ENCODE measurements around the gene RAP2A.

Gene RAP2A

GRCh38 chr13:97464561-97464960, 30.6 kb downstream of the RAP2A start:
- peak; percentile 26 for DNase-seq (ENCODE audit: low read depth)
- H3K4me3 ChIP-seq (ENCODE audit: low read length) = no peak overlapping the region
- TF ChIP-seq, protein P1, sequence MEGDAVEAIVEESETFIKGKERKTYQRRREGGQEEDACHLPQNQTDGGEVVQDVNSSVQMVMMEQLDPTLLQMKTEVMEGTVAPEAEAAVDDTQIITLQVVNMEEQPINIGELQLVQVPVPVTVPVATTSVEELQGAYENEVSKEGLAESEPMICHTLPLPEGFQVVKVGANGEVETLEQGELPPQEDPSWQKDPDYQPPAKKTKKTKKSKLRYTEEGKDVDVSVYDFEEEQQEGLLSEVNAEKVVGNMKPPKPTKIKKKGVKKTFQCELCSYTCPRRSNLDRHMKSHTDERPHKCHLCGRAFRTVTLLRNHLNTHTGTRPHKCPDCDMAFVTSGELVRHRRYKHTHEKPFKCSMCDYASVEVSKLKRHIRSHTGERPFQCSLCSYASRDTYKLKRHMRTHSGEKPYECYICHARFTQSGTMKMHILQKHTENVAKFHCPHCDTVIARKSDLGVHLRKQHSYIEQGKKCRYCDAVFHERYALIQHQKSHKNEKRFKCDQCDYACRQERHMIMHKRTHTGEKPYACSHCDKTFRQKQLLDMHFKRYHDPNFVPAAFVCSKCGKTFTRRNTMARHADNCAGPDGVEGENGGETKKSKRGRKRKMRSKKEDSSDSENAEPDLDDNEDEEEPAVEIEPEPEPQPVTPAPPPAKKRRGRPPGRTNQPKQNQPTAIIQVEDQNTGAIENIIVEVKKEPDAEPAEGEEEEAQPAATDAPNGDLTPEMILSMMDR (conservative IDR thresholded peaks at IDR 0.05; ENCODE audit: low read length) = no peak

- TF ChIP-seq, protein P1 (conservative IDR thresholded peaks at IDR 0.05; ENCODE audit: low read length) = no peak
- no peak for DNase-seq (ENCODE audit: low read depth)
- H3K4me3 ChIP-seq (ENCODE audit: low read length) = no peak overlapping the region
Measured at GRCh38 chr13:97466722-97467121, 32.8 kb downstream of the RAP2A start.

DNA sequence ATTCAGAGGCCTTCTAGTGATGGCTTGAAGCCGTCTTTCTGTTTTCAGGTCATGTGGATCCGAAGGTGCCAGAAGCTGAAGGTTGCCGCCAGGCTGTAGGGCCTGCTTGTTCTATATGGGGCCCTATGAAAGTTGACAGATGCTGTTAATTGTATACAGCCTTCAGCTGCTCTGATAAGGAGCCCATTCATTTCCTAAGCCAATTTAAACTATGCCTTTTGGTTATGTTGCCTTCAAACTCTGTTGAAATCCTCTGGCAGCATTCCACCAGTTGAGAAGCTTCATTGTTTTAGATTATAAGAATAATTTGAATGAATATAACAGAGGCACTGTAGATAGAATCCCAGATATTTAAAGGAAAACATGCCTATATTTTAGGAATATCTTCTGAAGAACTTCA, 34.4 kb downstream of the RAP2A start:
- DNase-seq (ENCODE audit: low read depth) = peak; percentile 41
- TF ChIP-seq, protein P1 (conservative IDR thresholded peaks at IDR 0.05; ENCODE audit: low read length) = no peak
- no peak overlapping the region for H3K4me3 ChIP-seq (ENCODE audit: low read length)

DNA sequence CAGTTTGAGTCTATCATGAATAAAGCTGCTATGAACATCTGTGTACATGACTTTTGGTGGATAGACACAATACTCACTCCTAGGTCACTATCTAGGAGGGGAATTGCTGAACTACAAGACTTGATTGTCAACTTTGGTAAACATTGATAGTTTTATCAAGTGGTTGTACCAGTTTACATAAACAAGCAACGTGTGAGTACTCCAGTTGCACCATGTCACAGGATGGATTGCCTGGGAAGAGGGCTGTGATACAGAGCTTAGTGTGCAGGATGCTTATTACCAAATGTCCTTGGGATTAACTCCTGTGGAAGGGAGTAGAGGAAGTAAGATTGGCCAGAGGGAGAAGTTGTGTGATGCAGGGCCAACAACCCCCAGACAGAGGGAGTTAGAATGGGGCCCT, 37.7 kb downstream of the RAP2A start:
- no peak for DNase-seq (ENCODE audit: low read depth)
- TF ChIP-seq, protein P1 (conservative IDR thresholded peaks at IDR 0.05; ENCODE audit: low read length) = no peak
- H3K4me3 ChIP-seq (ENCODE audit: low read length) = no peak overlapping the region

GRCh38 chr13:97474349-97474980, 40.5 kb downstream of the RAP2A start:
- TF ChIP-seq, protein P1 (conservative IDR thresholded peaks at IDR 0.05; ENCODE audit: low read length) = no peak
- DNase-seq (ENCODE audit: low read depth) = no peak
- no peak overlapping the region for H3K4me3 ChIP-seq (ENCODE audit: low read length)

DNA sequence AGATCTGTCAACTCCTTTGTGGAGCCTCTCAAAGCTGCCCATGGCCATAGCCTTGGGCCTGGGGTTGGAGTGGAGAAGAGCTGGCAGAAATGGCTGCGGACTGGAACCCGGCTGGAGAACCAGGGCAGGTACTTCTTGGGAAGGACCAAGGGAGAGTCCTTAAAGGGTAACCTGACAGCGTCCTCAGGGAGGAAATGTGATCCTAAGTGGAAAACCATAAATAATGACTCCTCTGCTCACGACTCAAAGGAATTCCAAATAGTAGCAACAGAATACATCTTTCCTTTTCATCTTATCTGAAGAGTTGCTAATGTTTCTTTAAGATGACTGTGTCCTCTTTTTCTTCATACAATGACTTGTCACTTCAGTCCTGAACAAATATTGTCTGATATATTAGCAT, 41.0 kb downstream of the RAP2A start:
- DNase-seq (ENCODE audit: low read depth) = no peak
- TF ChIP-seq, protein P1 (conservative IDR thresholded peaks at IDR 0.05; ENCODE audit: low read length) = no peak
- no peak overlapping the region for H3K4me3 ChIP-seq (ENCODE audit: low read length)

DNA sequence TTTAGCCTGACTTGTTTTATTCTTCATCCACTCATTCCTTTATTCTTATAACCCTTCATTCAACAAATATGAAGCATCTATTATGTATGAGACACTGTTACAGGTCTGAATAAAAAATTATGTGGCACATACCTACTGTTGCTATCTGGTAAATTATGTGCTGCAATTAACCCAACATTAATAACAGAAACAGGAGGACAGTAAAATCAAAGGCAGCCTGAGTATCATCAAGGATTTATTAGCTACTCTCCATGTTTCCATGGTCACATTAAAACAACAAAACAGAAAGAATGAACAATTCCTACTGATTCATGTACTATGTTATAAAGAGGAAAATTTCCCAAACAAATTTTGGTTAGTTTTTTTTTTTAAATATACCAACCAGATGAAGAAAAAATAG, 43.9 kb downstream of the RAP2A start:
- TF ChIP-seq, protein P1 (conservative IDR thresholded peaks at IDR 0.05; ENCODE audit: low read length) = no peak
- no peak for DNase-seq (ENCODE audit: low read depth)
- H3K4me3 ChIP-seq (ENCODE audit: low read length) = no peak overlapping the region

Data from AG10803 (cell line).